ENCODE data around the gene KYNU. TPM values are rescaled to one million over a fixed set of nuclear protein-coding genes. Genes with fewer than 3 reads are reported as not detected.

The KYNU gene
- total and polyA plus RNA-seq, 10 of the 15 experiments (the other 5 are each of a cell fraction or from before 2014, with no cell fraction given): 31.3 to 101 (median 38.3) TPM

DNA sequence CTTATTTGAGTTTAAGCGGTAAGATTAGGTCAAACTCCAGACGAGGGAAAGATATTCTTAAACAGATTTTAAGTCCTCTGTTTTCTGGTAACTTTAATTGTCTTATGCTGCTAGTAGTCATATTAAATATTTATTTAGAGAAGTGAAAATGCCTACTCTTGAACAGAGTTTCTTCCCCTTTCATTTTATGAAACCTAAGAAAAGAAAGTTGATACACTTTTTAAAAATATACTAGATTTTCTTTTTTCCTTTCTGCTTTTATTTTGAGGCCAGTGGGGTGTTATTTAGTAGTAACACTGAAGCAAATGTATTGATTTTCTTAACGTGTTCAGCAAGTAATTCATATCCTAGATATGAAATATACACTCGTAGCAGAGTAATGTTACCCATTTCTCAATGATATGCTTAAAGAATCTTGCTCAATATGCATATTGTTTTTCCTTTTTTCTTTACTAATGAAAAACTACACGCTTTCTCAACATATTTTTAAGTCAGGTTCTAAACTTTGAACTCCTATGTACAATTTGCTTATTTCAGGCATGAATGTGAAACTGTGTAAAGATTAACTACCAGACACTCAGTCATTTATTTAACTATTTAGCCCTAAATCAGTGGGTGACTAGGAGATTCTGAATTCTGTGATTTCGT, 691 bp downstream of the KYNU start:
- in situ Hi-C loops (cut with MboI) (no loop called here), intact Hi-C loops (cut with micrococcal nuclease; ENCODE audit: unreplicated experiment) (loop anchor here (2.0 to 5.0 kb wide), 4 partner anchors 37 to 254 kb away; no protein-coding TSS in a partner anchor)
- RAD21 ChIA-PET (ENCODE audit: unreplicated experiment): interaction anchor here (1.2 to 4.2 kb wide), 13 partner anchors 11 to 105 kb away, joined by 3 to 48 read pairs (median 10); no protein-coding TSS in a partner anchor
- H3K27ac ChIP-seq (ENCODE audit: control insufficient read depth, insufficient read depth): peak overlapping the region; percentile 83
- peaks cover 0 to 3% of the 10 kb centered on the region in 2 experiments; a peak in 1 of 4 replicates for H3K36me3 ChIP-seq (ENCODE audit: control insufficient read depth in 2 of 2, insufficient read depth in 2 of 2, low read length in 1 of 2)
- under 1% methylated on average over 6 of the region's 6 CpGs for WGBS (ENCODE audit: insufficient coverage, insufficient replicate concordance, low lambda C conversion rate, missing lambda C conversion rate)
- H3K4me1 ChIP-seq (ENCODE audit: control insufficient read depth, insufficient read depth, low read length): peaks cover 22% of the 10 kb centered on the region
- POLR2A ChIA-PET: interaction anchor here (1.0 to 2.8 kb wide), 7 partner anchors 10 to 102 kb away, joined by 3 to 17 read pairs (median 5); no protein-coding TSS in a partner anchor
- H3K79me2 ChIP-seq (ENCODE audit: control insufficient read depth, insufficient read depth, low read length): peaks cover 39% of the 10 kb centered on the region
- no peak for FAIRE-seq
- DNase-seq (ENCODE audit: low read depth, low spot score): no peak
- SMC1A ChIA-PET (ENCODE audit: uncharacterized antibody, unreplicated experiment): interaction anchor here (0.7 to 5.8 kb wide), 18 partner anchors 14 to 286 kb away, joined by 3 to 71 read pairs (median 6); no protein-coding TSS in a partner anchor
- H3K9ac ChIP-seq (ENCODE audit: control insufficient read depth, insufficient read depth, low read length): peak overlapping the region; percentile 78
- H3K4me2 ChIP-seq (ENCODE audit: control insufficient read depth, insufficient read depth): peak overlapping the region; percentile 94
- H3K9me3 ChIP-seq (replicated peaks; ENCODE audit: control insufficient read depth, insufficient read depth, low read length): no peaks in the 10 kb centered on the region; the same call in 1 of the 3 replicates
- H4K20me1 ChIP-seq (ENCODE audit: control insufficient read depth, insufficient read depth): no peaks in the 10 kb centered on the region
- H3K27me3 ChIP-seq (replicated peaks in 1 of 2; ENCODE audit: control insufficient read depth in 2 of 2, insufficient read depth in 2 of 2, low read length in 1 of 2): no peaks in the 10 kb centered on the region
- no TSS peak for BruUV-seq (replicated peaks)
- H2AFZ ChIP-seq (ENCODE audit: control insufficient read depth, low read depth, low read length): peak overlapping the region; percentile 46
- peak overlapping the region; percentile 80 for H3K4me3 ChIP-seq
- ATAC-seq: peak; percentile 19
- CTCF ChIA-PET: interaction anchor here (0.7 to 5.5 kb wide), 16 partner anchors 8 to 195 kb away, joined by 3 to 48 read pairs (median 10); no protein-coding TSS in a partner anchor
- TF ChIP-seq SPI1 (IDR thresholded peaks at IDR 0.05; ENCODE audit: borderline replicate concordance, insufficient read depth, low read depth, low read length) (peak; percentile 56; the same call in 1 of the 2 replicates), STAT3 (IDR thresholded peaks at IDR 0.05; ENCODE audit: low read depth, low read length) (no peak), JUNB (IDR thresholded peaks at IDR 0.05) (peak; percentile 15; the same call in 1 of the 2 replicates), SIN3A (IDR thresholded peaks at IDR 0.05; ENCODE audit: low read depth, low read length) (no peak), RFX5 (IDR thresholded peaks at IDR 0.05; ENCODE audit: low read depth, low read length) (no peak), PAX5 (IDR thresholded peaks at IDR 0.05; ENCODE audit: borderline replicate concordance, low read depth, low read length) (no peak), ASH2L (IDR thresholded peaks at IDR 0.05; ENCODE audit: borderline replicate concordance, low read depth) (no peak), ZZZ3 (IDR thresholded peaks at IDR 0.05; ENCODE audit: control insufficient read depth, insufficient read length, low read depth) (no peak)
- TF ChIP-seq, protein P1, sequence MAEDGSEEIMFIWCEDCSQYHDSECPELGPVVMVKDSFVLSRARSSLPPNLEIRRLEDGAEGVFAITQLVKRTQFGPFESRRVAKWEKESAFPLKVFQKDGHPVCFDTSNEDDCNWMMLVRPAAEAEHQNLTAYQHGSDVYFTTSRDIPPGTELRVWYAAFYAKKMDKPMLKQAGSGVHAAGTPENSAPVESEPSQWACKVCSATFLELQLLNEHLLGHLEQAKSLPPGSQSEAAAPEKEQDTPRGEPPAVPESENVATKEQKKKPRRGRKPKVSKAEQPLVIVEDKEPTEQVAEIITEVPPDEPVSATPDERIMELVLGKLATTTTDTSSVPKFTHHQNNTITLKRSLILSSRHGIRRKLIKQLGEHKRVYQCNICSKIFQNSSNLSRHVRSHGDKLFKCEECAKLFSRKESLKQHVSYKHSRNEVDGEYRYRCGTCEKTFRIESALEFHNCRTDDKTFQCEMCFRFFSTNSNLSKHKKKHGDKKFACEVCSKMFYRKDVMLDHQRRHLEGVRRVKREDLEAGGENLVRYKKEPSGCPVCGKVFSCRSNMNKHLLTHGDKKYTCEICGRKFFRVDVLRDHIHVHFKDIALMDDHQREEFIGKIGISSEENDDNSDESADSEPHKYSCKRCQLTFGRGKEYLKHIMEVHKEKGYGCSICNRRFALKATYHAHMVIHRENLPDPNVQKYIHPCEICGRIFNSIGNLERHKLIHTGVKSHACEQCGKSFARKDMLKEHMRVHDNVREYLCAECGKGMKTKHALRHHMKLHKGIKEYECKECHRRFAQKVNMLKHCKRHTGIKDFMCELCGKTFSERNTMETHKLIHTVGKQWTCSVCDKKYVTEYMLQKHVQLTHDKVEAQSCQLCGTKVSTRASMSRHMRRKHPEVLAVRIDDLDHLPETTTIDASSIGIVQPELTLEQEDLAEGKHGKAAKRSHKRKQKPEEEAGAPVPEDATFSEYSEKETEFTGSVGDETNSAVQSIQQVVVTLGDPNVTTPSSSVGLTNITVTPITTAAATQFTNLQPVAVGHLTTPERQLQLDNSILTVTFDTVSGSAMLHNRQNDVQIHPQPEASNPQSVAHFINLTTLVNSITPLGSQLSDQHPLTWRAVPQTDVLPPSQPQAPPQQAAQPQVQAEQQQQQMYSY (CRISPR knock-in tag; IDR thresholded peaks at IDR 0.05): no peak
- TF ChIP-seq, protein P2, sequence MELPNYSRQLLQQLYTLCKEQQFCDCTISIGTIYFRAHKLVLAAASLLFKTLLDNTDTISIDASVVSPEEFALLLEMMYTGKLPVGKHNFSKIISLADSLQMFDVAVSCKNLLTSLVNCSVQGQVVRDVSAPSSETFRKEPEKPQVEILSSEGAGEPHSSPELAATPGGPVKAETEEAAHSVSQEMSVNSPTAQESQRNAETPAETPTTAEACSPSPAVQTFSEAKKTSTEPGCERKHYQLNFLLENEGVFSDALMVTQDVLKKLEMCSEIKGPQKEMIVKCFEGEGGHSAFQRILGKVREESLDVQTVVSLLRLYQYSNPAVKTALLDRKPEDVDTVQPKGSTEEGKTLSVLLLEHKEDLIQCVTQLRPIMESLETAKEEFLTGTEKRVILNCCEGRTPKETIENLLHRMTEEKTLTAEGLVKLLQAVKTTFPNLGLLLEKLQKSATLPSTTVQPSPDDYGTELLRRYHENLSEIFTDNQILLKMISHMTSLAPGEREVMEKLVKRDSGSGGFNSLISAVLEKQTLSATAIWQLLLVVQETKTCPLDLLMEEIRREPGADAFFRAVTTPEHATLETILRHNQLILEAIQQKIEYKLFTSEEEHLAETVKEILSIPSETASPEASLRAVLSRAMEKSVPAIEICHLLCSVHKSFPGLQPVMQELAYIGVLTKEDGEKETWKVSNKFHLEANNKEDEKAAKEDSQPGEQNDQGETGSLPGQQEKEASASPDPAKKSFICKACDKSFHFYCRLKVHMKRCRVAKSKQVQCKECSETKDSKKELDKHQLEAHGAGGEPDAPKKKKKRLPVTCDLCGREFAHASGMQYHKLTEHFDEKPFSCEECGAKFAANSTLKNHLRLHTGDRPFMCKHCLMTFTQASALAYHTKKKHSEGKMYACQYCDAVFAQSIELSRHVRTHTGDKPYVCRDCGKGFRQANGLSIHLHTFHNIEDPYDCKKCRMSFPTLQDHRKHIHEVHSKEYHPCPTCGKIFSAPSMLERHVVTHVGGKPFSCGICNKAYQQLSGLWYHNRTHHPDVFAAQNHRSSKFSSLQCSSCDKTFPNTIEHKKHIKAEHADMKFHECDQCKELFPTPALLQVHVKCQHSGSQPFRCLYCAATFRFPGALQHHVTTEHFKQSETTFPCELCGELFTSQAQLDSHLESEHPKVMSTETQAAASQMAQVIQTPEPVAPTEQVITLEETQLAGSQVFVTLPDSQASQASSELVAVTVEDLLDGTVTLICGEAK (IDR thresholded peaks at IDR 0.05; ENCODE audit: borderline replicate concordance): 0 out of 2 replicates have a peak, but pooled peaks have one; percentile 11
- TF ChIP-seq, protein P3, sequence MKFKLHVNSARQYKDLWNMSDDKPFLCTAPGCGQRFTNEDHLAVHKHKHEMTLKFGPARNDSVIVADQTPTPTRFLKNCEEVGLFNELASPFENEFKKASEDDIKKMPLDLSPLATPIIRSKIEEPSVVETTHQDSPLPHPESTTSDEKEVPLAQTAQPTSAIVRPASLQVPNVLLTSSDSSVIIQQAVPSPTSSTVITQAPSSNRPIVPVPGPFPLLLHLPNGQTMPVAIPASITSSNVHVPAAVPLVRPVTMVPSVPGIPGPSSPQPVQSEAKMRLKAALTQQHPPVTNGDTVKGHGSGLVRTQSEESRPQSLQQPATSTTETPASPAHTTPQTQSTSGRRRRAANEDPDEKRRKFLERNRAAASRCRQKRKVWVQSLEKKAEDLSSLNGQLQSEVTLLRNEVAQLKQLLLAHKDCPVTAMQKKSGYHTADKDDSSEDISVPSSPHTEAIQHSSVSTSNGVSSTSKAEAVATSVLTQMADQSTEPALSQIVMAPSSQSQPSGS (IDR thresholded peaks at IDR 0.05; ENCODE audit: low read length): 0 out of 2 replicates have a peak, but pooled peaks have one; percentile 15
